ENCODE measurements around the gene LRP1-AS.

- TF ChIP-seq GRHL2 (CRISPR knock-in tag; IDR thresholded peaks at IDR 0.05; ENCODE audit: insufficient replicate concordance, severe bottlenecking) (no peak), CTCF (IDR thresholded peaks at IDR 0.05) (no peak), ESRRA (CRISPR knock-in tag; IDR thresholded peaks at IDR 0.05; ENCODE audit: borderline replicate concordance) (no peak), NR3C1 (CRISPR knock-in tag; conservative IDR thresholded peaks at IDR 0.05; ENCODE audit: low read depth) (no peak), PRDM15 (CRISPR knock-in tag; IDR thresholded peaks at IDR 0.05) (no peak), MAX (CRISPR knock-in tag; IDR thresholded peaks at IDR 0.05) (no peak), ZSCAN18 (CRISPR knock-in tag; IDR thresholded peaks at IDR 0.05) (no peak), FOXP4 (CRISPR knock-in tag; IDR thresholded peaks at IDR 0.05) (no peak), JUN (CRISPR knock-in tag; IDR thresholded peaks at IDR 0.05) (no peak)
Observed at GRCh38 chr12:57185906-57186508, 38.6 kb upstream of the LRP1-AS start.

All from WTC11 (cell line).